ENCODE data around the gene CES4A.
A peak's percentile ranks its signal among the peaks of the same experiment; 100 is the strongest.
"Not testable (repeated sequence)": the region's sequence is repeated elsewhere in the genome, so short reads cannot be mapped to it uniquely, and the experiment has no call there.

The CES4A gene

DNA sequence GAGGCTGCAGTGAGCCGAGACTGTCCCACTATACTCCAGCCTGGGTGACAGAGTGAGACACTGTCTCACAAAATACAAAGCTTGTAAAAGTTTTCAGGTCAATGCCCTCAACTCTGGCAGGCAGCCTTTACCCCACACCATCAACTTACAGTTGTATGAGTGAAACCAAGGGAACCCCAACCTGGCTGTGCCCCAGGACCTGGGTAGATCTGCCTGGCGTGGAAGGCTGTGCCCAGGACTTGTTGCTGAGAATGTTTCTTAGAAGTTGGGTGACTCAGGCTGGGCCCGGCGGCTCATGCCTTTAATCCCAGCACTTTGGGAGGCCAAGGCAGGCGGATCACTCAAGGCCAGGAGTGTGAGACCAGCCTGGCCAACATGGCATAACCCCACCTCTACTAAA is 19.5 kb upstream of the CES4A start:
- TF ChIP-seq, protein P1, sequence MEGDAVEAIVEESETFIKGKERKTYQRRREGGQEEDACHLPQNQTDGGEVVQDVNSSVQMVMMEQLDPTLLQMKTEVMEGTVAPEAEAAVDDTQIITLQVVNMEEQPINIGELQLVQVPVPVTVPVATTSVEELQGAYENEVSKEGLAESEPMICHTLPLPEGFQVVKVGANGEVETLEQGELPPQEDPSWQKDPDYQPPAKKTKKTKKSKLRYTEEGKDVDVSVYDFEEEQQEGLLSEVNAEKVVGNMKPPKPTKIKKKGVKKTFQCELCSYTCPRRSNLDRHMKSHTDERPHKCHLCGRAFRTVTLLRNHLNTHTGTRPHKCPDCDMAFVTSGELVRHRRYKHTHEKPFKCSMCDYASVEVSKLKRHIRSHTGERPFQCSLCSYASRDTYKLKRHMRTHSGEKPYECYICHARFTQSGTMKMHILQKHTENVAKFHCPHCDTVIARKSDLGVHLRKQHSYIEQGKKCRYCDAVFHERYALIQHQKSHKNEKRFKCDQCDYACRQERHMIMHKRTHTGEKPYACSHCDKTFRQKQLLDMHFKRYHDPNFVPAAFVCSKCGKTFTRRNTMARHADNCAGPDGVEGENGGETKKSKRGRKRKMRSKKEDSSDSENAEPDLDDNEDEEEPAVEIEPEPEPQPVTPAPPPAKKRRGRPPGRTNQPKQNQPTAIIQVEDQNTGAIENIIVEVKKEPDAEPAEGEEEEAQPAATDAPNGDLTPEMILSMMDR (IDR thresholded peaks at IDR 0.05; ENCODE audit: low read length, missing control alignments) = no peak
- no peak for DNase-seq (ENCODE audit: low read depth)
- no peak overlapping the region for H3K4me3 ChIP-seq (replicated peaks; ENCODE audit: low read depth, low read length)

DNA sequence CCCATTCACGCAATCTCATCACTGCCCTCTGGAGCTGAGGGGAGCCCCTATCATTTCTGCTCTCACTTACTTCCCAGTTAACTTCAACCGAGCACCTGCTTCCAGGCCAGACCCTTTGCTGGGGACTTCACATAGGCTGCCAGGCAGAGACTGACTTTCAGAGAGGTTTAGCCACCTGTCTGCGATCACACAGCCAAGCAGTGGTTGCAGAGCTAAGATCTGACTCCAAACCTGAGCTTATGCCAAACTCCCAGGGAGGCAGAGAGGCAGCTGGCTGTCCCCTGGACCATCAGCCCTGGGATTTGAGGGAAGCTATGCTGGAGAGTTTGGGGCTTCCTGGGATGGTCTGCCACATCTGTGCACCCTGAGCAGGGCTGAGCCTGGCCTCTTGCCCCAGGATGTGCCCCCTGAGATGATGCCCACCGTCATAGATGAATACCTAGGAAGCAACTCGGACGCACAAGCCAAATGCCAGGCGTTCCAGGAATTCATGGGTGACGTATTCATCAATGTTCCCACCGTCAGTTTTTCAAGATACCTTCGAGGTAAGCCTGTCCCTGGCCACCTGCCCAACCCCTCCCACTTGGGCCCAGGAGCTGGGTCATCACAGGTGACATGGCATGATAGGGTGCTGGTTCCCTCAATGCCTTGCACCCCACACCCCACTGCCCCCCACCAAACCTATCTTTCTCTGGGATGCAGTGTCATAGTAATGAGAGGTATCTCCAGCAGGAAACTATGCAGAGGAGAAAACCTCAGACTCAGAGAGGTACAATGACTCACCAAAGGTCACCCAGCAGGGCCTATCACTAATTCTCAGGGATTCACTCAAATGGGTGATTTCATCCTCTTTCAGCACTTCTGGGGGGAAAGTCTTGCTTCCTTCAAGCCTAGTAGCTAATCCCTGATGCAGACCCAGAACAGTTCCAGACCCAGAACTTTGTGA is 17.3 kb upstream of the CES4A start:
- peak; percentile 20 for DNase-seq (ENCODE audit: low read depth)
- TF ChIP-seq, protein P1 (IDR thresholded peaks at IDR 0.05; ENCODE audit: low read length, missing control alignments) = no peak
- no peak overlapping the region for H3K4me3 ChIP-seq (replicated peaks; ENCODE audit: low read depth, low read length)

DNA sequence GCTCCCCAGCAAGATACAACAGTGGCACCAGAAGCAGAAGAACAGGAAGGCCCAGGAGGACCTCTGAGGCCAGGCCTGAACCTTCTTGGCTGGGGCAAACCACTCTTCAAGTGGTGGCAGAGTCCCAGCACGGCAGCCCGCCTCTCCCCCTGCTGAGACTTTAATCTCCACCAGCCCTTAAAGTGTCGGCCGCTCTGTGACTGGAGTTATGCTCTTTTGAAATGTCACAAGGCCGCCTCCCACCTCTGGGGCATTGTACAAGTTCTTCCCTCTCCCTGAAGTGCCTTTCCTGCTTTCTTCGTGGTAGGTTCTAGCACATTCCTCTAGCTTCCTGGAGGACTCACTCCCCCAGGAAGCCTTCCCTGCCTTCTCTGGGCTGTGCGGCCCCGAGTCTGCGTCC is 15.4 kb upstream of the CES4A start:
- no peak for DNase-seq (ENCODE audit: low read depth)
- no peak overlapping the region for H3K4me3 ChIP-seq (replicated peaks; ENCODE audit: low read depth, low read length)
- TF ChIP-seq, protein P1 (IDR thresholded peaks at IDR 0.05; ENCODE audit: low read length, missing control alignments) = no peak

DNA sequence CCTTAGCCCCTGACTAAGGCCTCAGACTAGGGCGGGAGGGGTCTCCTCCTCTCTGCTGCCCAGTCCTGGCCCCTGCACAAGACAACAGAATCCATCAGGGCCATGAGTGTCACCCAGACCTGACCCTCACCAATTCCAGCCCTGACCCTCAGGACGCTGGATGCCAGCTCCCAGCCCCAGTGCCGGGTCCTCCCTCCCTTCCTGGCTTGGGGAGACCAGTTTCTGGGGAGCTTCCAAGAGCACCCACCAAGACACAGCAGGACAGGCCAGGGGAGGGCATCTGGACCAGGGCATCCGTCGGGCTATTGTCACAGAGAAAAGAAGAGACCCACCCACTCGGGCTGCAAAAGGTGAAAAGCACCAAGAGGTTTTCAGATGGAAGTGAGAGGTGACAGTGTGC is 14.7 kb upstream of the CES4A start:
- TF ChIP-seq, protein P1 (IDR thresholded peaks at IDR 0.05; ENCODE audit: low read length, missing control alignments) = no peak
- H3K4me3 ChIP-seq (replicated peaks; ENCODE audit: low read depth, low read length) = no peak overlapping the region
- DNase-seq (ENCODE audit: low read depth) = no peak

DNA sequence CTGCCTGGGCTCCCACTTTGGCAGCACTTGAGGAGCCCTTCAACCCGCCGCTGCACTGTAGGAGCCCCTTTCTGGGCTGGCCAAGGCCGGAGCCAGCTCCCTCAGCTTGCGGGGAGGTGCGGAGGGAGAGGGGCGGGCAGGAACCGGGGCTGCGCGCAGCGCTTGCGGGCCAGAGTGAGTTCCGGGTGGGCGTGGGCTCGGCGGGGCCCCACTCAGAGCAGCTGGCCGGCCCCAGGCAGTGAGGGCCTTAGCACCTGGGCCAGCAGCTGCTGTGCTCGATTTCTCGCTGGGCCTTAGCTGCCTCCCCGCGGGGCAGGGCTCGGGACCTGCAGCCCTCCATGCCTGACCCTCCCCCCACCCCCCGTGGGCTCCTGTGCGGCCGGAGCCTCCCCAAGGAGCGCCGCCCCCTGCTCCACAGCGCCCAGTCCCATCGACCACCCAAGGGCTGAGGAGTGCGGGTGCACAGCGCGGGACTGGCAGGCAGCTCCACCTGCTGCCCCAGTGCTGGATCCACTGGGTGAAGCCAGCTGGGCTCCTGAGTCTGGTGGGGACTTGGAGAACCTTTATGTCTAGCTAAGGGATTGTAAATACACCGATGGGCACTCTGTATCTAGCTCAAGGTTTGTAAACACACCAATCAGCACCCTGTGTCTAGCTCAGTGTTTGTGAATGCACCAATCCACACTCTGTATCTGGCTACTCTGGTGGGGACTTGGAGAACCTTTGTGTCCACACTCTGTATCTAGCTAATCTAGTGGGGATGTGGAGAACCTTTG is 14.0 kb upstream of the CES4A start:
- not testable (repeated sequence) for DNase-seq (ENCODE audit: low read depth); H3K4me3 ChIP-seq (replicated peaks; ENCODE audit: low read depth, low read length)

DNA sequence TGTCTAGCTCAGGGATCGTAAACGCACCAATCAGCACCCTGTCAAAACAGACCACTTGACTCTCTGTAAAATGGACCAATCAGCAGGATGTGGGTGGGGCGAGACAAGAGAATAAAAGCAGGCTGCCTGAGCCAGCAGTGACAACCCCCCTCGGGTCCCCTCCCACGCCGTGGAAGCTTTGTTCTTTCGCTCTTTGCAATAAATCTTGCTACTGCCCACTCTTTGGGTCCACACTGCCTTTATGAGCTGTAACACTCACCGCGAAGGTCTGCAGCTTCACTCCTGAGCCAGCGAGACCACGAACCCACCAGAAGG is 13.5 kb upstream of the CES4A start:
- not testable (repeated sequence) for DNase-seq (ENCODE audit: low read depth); H3K4me3 ChIP-seq (replicated peaks; ENCODE audit: low read depth, low read length)

DNA sequence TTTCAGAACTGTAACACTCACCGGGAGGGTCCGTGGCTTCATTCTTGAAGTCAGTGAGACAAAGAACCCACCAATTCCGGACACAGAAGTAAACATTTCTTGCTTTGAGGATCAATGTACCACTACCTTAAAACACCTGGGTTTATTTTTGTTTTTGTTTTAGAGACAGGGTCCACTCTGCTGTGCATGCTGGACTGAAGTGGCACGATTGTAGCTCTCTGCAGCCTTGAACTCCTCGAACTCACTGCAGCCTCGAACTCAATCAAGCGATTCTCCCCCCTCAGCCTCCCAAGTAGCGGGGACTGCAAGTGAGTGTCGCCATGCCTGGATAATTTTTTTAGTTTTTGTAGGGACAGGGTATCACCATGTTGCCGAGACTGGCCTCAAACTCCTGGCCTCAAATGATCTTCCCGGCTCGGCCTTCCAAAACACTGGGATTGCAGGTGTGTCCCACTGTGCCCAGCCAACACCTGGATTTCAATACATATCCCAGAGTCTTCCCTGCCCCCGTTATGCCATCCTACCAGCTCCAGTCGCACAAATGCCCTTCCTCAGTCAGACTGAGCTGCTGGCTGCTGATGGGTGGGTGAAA is 13.0 kb upstream of the CES4A start:
- no peak for DNase-seq (ENCODE audit: low read depth)
- TF ChIP-seq, protein P1 (IDR thresholded peaks at IDR 0.05; ENCODE audit: low read length, missing control alignments) = no peak
- H3K4me3 ChIP-seq (replicated peaks; ENCODE audit: low read depth, low read length) = no peak overlapping the region

Measured in fibroblast of pulmonary artery (primary cell).